ENCODE results near the gene ZNF396. TPM values are rescaled to one million over a fixed set of nuclear protein-coding genes. Genes with fewer than 3 reads are reported as not detected.

The ZNF396 gene
- total RNA-seq, 1 donor from 2014 or later, result 1.6 TPM

GRCh38 chr18:35345950-35346349, 31.2 kb downstream of the ZNF396 start:
- peaks cover 25% of the 10 kb centered on the region for H3K4me1 Mint-ChIP-seq
- H3K4me3 Mint-ChIP-seq, result no peak overlapping the region
- H3K36me3 Mint-ChIP-seq, result no peaks in the 10 kb centered on the region
- DNase-seq (ENCODE audit: low spot score in 2 of 2, unreplicated experiment in 2 of 2), result no peak
- peak overlapping the region; percentile 77 for H3K27ac Mint-ChIP-seq
- no peaks in the 10 kb centered on the region for H3K9me3 Mint-ChIP-seq
- peaks cover 2% of the 10 kb centered on the region for H3K27me3 Mint-ChIP-seq (ENCODE audit: low read depth)
- TF ChIP-seq CTCF (IDR thresholded peaks at IDR 0.05; ENCODE audit: unreplicated experiment), result no peak

GRCh38 chr18:35345460-35345921, 31.6 kb downstream of the ZNF396 start:
- no peak for TF ChIP-seq CTCF (IDR thresholded peaks at IDR 0.05; ENCODE audit: unreplicated experiment)
- Mint-ChIP-seq H3K4me3 (peak overlapping the region; percentile 97), H3K27ac (peak overlapping the region; percentile 77), H3K36me3 (peaks cover under 1% of the 10 kb centered on the region), H3K9me3 (no peaks in the 10 kb centered on the region), H3K27me3 (ENCODE audit: low read depth) (peaks cover 2% of the 10 kb centered on the region), H3K4me1 (peaks cover 25% of the 10 kb centered on the region)
- no peak for DNase-seq (ENCODE audit: low spot score in 2 of 2, unreplicated experiment in 2 of 2)

GRCh38 chr18:35344736-35345459, 32.2 kb downstream of the ZNF396 start:
- peak overlapping the region; percentile 97 for H3K4me3 Mint-ChIP-seq
- H3K27ac Mint-ChIP-seq, result peak overlapping the region; percentile 95
- peaks cover 4% of the 10 kb centered on the region for H3K36me3 Mint-ChIP-seq
- no peak for DNase-seq (ENCODE audit: low spot score in 2 of 2, unreplicated experiment in 2 of 2)
- no peak for TF ChIP-seq CTCF (IDR thresholded peaks at IDR 0.05; ENCODE audit: unreplicated experiment)
- no peaks in the 10 kb centered on the region for H3K9me3 Mint-ChIP-seq
- peaks cover 2% of the 10 kb centered on the region for H3K27me3 Mint-ChIP-seq (ENCODE audit: low read depth)
- H3K4me1 Mint-ChIP-seq, result peaks cover 25% of the 10 kb centered on the region

GRCh38 chr18:35343936-35344735, 33.0 kb downstream of the ZNF396 start, which contains the start of gene ZNF24:
Gene ZNF24, minus strand, starts transcription at chr18:35344420. Its CDS starts 3,770 bp downstream, at chr18:35340650.
- H3K4me3 Mint-ChIP-seq, result peak within 1 kb of the TSS; percentile 97
- peaks cover 4% of the 10 kb centered on the region for H3K36me3 Mint-ChIP-seq
- H3K27me3 Mint-ChIP-seq (ENCODE audit: low read depth), result no peaks in the 10 kb centered on the region
- no peaks in the 10 kb centered on the region for H3K9me3 Mint-ChIP-seq
- DNase-seq (ENCODE audit: low spot score in 2 of 2, unreplicated experiment in 2 of 2), result peak; percentile 88 to 96
- H3K27ac Mint-ChIP-seq, result peak within 1 kb of the TSS; percentile 95
- no peak for TF ChIP-seq CTCF (IDR thresholded peaks at IDR 0.05; ENCODE audit: unreplicated experiment)
- peaks cover 25% of the 10 kb centered on the region for H3K4me1 Mint-ChIP-seq

GRCh38 chr18:35343488-35343935, 33.6 kb downstream of the ZNF396 start:
- Mint-ChIP-seq H3K4me1 (peaks cover 25% of the 10 kb centered on the region), H3K27ac (peak overlapping the region; percentile 95), H3K36me3 (peaks cover 9% of the 10 kb centered on the region), H3K9me3 (no peaks in the 10 kb centered on the region), H3K4me3 (peak overlapping the region; percentile 97), H3K27me3 (ENCODE audit: low read depth) (no peaks in the 10 kb centered on the region)
- no peak for TF ChIP-seq CTCF (IDR thresholded peaks at IDR 0.05; ENCODE audit: unreplicated experiment)
- no peak for DNase-seq (ENCODE audit: low spot score in 2 of 2, unreplicated experiment in 2 of 2)
